HepG2 (cell line): ENCODE measurements around the gene TMTC2. TPM values are rescaled to one million over a fixed set of nuclear protein-coding genes. Genes with fewer than 3 reads are reported as not detected.

ENCODE experiments used
- ATAC-seq: fragments of 200-7000 bp; cut with Tn5 transposase; 3 replicates; pipeline ENCODE4 v1.9.1; 2020; ENCODE audit warnings: mild to moderate bottlenecking, moderate library complexity
- BruUV-seq: library from RNA; stranded (reverse); fragments of 400-500 nt; replicated peaks from 2 replicates; lab custom pipeline; 2021; lab: Mats Ljungman, UMichigan
- CTCF ChIA-PET: fragments of 300-600 bp; formaldehyde crosslinking; extraction: SDS; loops from one replicate; lab custom pipeline; 2021; ENCODE audit warnings: low total read pairs, inconsistent platforms, low intra/inter-chr PET ratio; lab: Yijun Ruan, JAX
- POLR2A ChIA-PET: fragments of 350-600 bp; sonication (Branson Sonifier 250); formaldehyde crosslinking; loops from one replicate; lab custom pipeline; 2020; ENCODE audit warnings: antibody characterized with exemption, inconsistent platforms; lab: Yijun Ruan, JAX
- DNase-seq: peaks from one replicate; pipeline ENCODE4 v3.0.0-alpha.2; 2015; ENCODE audit warnings: low spot score
- FAIRE-seq: peaks from 3 replicates; lab custom pipeline; 2011; peaks lifted over from hg19 to GRCh38; lab: Jason Lieb, UNC
- H2AFZ ChIP-seq: one replicate; pipeline ENCODE4 v1.6.1; 2011; ENCODE audit warnings: low read length, inconsistent platforms
- H3K27ac ChIP-seq: fragments of 300-600 bp; 3 replicates; pipeline ENCODE4 v1.8.0; 2011; ENCODE audit warnings: mixed run types, mild to moderate bottlenecking, mixed read lengths, low read length, inconsistent platforms; ENCODE audit not compliant: insufficient read depth; ENCODE audit errors: extremely low read length
- H3K27me3 ChIP-seq, 2 experiments: fragments of 200-600 bp in 1 of 2; 2 replicates in 1 of 2; 3 replicates in 1 of 2; pipeline versions ENCODE4 v1.6.0 to v1.8.0; 2011; ENCODE audit warnings: low read length in 2 of 2, mild to moderate bottlenecking in 2 of 2, moderate library complexity in 2 of 2, inconsistent platforms in 1 of 2; ENCODE audit not compliant: insufficient read depth in 2 of 2, control insufficient read depth in 1 of 2
- H3K36me3 ChIP-seq, 2 experiments: fragments of 200-600 bp in 1 of 2; replicated peaks in 1 of 2; 2 replicates in 1 of 2; 3 replicates in 1 of 2; pipeline versions ENCODE4 v1.5.1 to v1.8.0; 2011; ENCODE audit warnings: low read length in 2 of 2, inconsistent platforms in 1 of 2; ENCODE audit not compliant: insufficient read depth in 2 of 2, control insufficient read depth in 1 of 2
- H3K4me1 ChIP-seq: 2 replicates; pipeline ENCODE4 v1.5.1; 2012; ENCODE audit warnings: low read length, inconsistent platforms; ENCODE audit not compliant: insufficient read depth
- H3K4me2 ChIP-seq: 2 replicates; pipeline ENCODE4 v1.6.0; 2011; ENCODE audit warnings: low read depth, low read length, inconsistent platforms
- H3K4me3 ChIP-seq, 3 experiments: fragments of 200-600 bp in 1 of 3; sonication (generic), shearing (Covaris generic) in 1 of 3; replicated peaks in 1 of 3; 2 replicates each; pipeline ENCODE4 v1.5.1; 2011 to 2016; ENCODE audit warnings: low read length in 3 of 3, inconsistent platforms in 2 of 3, low read depth in 2 of 3, mild to moderate bottlenecking in 2 of 3, control low read depth in 1 of 3, mixed read lengths in 1 of 3; ENCODE audit not compliant: insufficient read depth in 1 of 3
- H3K79me2 ChIP-seq: one replicate; pipeline ENCODE4 v1.6.1; 2011; ENCODE audit warnings: low read length, inconsistent platforms; ENCODE audit not compliant: insufficient read depth
- H3K9ac ChIP-seq: 2 replicates; pipeline ENCODE4 v1.6.0; 2011; ENCODE audit warnings: mild to moderate bottlenecking, low read depth, low read length, inconsistent platforms; ENCODE audit not compliant: insufficient read depth
- H3K9me3 ChIP-seq: 2 replicates; pipeline ENCODE4 v1.5.1; 2012; ENCODE audit warnings: mild to moderate bottlenecking, low read length
- H4K20me1 ChIP-seq: 2 replicates; pipeline ENCODE4 v1.6.0; 2011; ENCODE audit warnings: inconsistent platforms, mild to moderate bottlenecking, low read length, moderate library complexity; ENCODE audit not compliant: insufficient read depth
- BATF2 ChIP-seq: sonication (generic); formaldehyde crosslinking; IDR thresholded peaks from 2 replicates; pipeline ENCODE4 v1.8.0; 2022; ENCODE audit warnings: mild to moderate bottlenecking, missing genetic modification reagents, moderate library complexity
- DRAP1 ChIP-seq: IDR thresholded peaks from 2 replicates; pipeline ENCODE4 v1.6.1; 2016; ENCODE audit warnings: missing genetic modification reagents, missing compliant biosample characterization
- ZBTB7B ChIP-seq: sonication (generic); formaldehyde crosslinking; IDR thresholded peaks from 2 replicates; pipeline ENCODE4 v1.4.0; 2020; ENCODE audit warnings: missing genetic modification reagents
- ZNF18 ChIP-seq: sonication (generic); formaldehyde crosslinking; IDR thresholded peaks from 2 replicates; pipeline ENCODE4 v1.8.0; 2022; ENCODE audit warnings: mild to moderate bottlenecking, missing genetic modification reagents; ENCODE audit not compliant: insufficient replicate concordance
- ZNF616 ChIP-seq: sonication (generic); formaldehyde crosslinking; IDR thresholded peaks from 2 replicates; pipeline ENCODE4 v1.5.0; 2020; ENCODE audit warnings: low read depth, mild to moderate bottlenecking, missing genetic modification reagents
- ZNF761 ChIP-seq: sonication (generic); formaldehyde crosslinking; conservative IDR thresholded peaks from 2 replicates; pipeline ENCODE4 v1.4.0; 2020; ENCODE audit warnings: mild to moderate bottlenecking, missing genetic modification reagents
- ZNF781 ChIP-seq: sonication (generic); formaldehyde crosslinking; IDR thresholded peaks from 2 replicates; pipeline ENCODE4 v1.5.1; 2020; ENCODE audit warnings: borderline replicate concordance, mild to moderate bottlenecking, missing genetic modification reagents; ENCODE audit errors: not compliant biosample characterization
- WGBS: methylation state at CpG from one replicate; pipeline ENCODE4 v1.1.6; 2017; ENCODE audit warnings: low lambda C conversion rate; 5-methylcytosine and 5-hydroxymethylcytosine counted together
- in situ Hi-C: cut with HindIII; loops from 2 replicates; pipeline ENCODE4 v1.10.0; 2017; ENCODE audit warnings: low pct_unique_long_range_greater_than_20kb; ENCODE audit not compliant: extremely low pct_ligation_motif_present
- intact Hi-C: fragments of 100-400 bp; cut with micrococcal nuclease; formaldehyde crosslinking; loops from one replicate; pipeline ENCODE4 v1.10.0; 2022; ENCODE audit not compliant: unreplicated experiment
- polyA plus RNA-seq, 8 experiments: library from polyadenylated mRNA; depleted of rRNA in 3 of 8; stranded (reverse) in 7 of 8; unstranded in 1 of 8; fragments of >200 nt; fragmentation: Illumina TruSeq in 4 of 8; extraction: Trizol in 4 of 8; gene quantifications; 2 replicates each; pipeline versions ENCODE4 v1.2.1 to v1.2.3, GENCODE V29; 2011 to 2016; ENCODE audit warnings: low read depth in 4 of 8, missing spikeins in 1 of 8, mixed read lengths in 1 of 8; ENCODE audit not compliant: insufficient read depth in 1 of 8
- total RNA-seq, 5 experiments: library from RNA; depleted of rRNA; stranded (reverse); fragments of >200 nt; fragmentation: Illumina TruSeq; extraction: Trizol; gene quantifications; 2 replicates each; pipeline ENCODE4 v1.2.3, GENCODE V29; 2016; ENCODE audit warnings: low read depth in 1 of 5

The TMTC2 gene
- total and polyA plus RNA-seq, 2 of the 13 experiments (the other 11 are each of a cell fraction or from before 2014, with no cell fraction given), result 0.55 to 0.63 TPM

DNA sequence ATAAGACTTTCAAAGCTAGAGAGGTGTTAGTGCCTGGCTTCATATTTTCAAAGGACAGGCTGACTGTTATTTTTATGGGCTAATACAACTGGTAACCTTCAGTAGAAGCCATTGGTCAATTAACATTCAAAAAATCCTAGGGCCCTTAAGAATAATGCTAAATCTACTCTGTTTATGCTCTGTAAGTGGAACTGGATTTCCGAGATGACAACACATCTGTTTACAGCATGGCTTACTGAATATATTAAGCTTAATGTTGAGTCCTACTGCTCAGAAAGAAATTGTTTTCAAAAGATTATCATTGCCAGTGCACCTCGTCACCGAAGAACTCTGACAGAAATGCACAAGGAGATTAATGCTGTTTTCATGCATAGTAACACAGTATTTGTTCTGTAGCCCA, 239.9 kb downstream of the TMTC2 start:
- Histone ChIP-seq H3K4me1 (no peaks in the 10 kb centered on the region), H2AFZ (no peak overlapping the region), H3K79me2 (no peaks in the 10 kb centered on the region), H3K9ac (no peak overlapping the region), H3K4me3 (no peak overlapping the region), H3K9me3 (no peaks in the 10 kb centered on the region), H3K36me3 (no peaks in the 10 kb centered on the region), H4K20me1 (no peaks in the 10 kb centered on the region), H3K27ac (no peak overlapping the region), H3K4me2 (no peak overlapping the region), H3K27me3 (no peaks in the 10 kb centered on the region)
- DNase-seq, result no peak
- ChIA-PET POLR2A (no interaction called here), CTCF (no interaction called here)
- intact Hi-C loops (no loop called here), in situ Hi-C loops (no loop called here)
- WGBS, result 3% methylated on average over 3 of the region's 3 CpGs
- ATAC-seq, result no peak
- no TSS peak for BruUV-seq
- TF ChIP-seq ZBTB7B (no peak), ZNF616 (no peak), DRAP1 (CRISPR knock-in tag) (no peak), ZNF761 (CRISPR knock-in tag) (no peak), ZNF781 (CRISPR knock-in tag) (no peak)
- FAIRE-seq, result no peak

DNA sequence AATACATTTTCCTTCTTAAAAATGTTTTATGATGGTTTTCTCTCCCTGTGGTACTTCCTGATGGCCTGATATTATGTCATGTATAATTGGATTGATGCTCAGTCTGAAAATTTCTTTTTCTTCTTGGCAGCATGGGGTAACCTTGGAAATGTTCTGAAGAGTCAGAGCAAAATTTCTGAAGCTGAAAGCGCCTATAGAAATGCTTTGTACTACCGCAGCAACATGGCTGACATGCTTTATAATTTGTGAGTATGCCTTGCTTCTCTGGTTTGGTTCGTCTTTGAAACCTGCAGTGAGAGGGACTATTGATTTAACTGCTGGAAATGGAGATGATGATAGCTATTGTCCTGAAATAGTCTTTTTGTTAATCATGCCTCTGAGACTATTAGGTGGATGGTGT, 243.6 kb downstream of the TMTC2 start:
- no peak for ATAC-seq
- no peaks in the 10 kb centered on the region for H3K4me1 ChIP-seq
- BruUV-seq, result no TSS peak
- no peaks in the 10 kb centered on the region for H3K27me3 ChIP-seq
- POLR2A ChIA-PET, result no interaction called here
- no peak overlapping the region for H3K9ac ChIP-seq
- no peaks in the 10 kb centered on the region for H3K9me3 ChIP-seq
- no peak for DNase-seq
- WGBS, result 11% methylated on average over 3 of the region's 3 CpGs
- CTCF ChIA-PET, result no interaction called here
- H3K27ac ChIP-seq, result no peak overlapping the region
- no peaks in the 10 kb centered on the region for H3K79me2 ChIP-seq
- no peak overlapping the region for H3K4me2 ChIP-seq
- no peak overlapping the region for H3K4me3 ChIP-seq
- FAIRE-seq, result no peak
- H4K20me1 ChIP-seq, result no peaks in the 10 kb centered on the region
- no peaks in the 10 kb centered on the region for H3K36me3 ChIP-seq
- intact Hi-C loops (no loop called here), in situ Hi-C loops (no loop called here)
- H2AFZ ChIP-seq, result no peak overlapping the region
- no peak for TF ChIP-seq BATF2
- TF ChIP-seq ZNF18 (CRISPR knock-in tag), result no peak
